ENCODE measurements around the gene DDN. TPM values are rescaled to one million over a fixed set of nuclear protein-coding genes. Genes with fewer than 3 reads are reported as not detected.

Gene DDN
- total and polyA plus RNA-seq, 9 of the 15 experiments (the other 6 are each of a cell fraction or from before 2014, with no cell fraction given), result 0.03 to 3.6 (median 1.6) TPM

GRCh38 chr12:49017891-49018260 is 18.7 kb upstream of the DDN start (continued):
- TF ChIP-seq THAP12 (CRISPR knock-in tag; IDR thresholded peaks at IDR 0.05) (no peak), TBP (optimal IDR thresholded peaks at IDR 0.05; ENCODE audit: low read depth, low read length) (peak; percentile 33), GATA2 (CRISPR knock-in tag; IDR thresholded peaks at IDR 0.05) (0 out of 2 replicates have a peak, but pooled peaks have one; percentile 36), ATF6 (CRISPR knock-in tag; IDR thresholded peaks at IDR 0.05) (0 out of 2 replicates have a peak, but pooled peaks have one; percentile 39)

- Histone ChIP-seq H3K9me3 (replicated peaks; ENCODE audit: control insufficient read depth, insufficient read depth, low read depth, low read length) (no peaks in the 10 kb centered on the region), H3K36me3 (ENCODE audit: control insufficient read depth, insufficient read depth, low read length) (peaks cover 36% of the 10 kb centered on the region), H2AFZ (ENCODE audit: low read depth, low read length) (no peak overlapping the region), H3K79me2 (ENCODE audit: control insufficient read depth, insufficient read depth, low read length) (peaks cover 30% of the 10 kb centered on the region), H3K4me3 (no peak overlapping the region), H3K9me1 (ENCODE audit: control insufficient read depth, insufficient read depth, low read length) (no peaks in the 10 kb centered on the region), H3K27me3 (ENCODE audit: control insufficient read depth in 2 of 2, insufficient read depth in 2 of 2, low read length in 2 of 2) (no peaks in the 10 kb centered on the region), H4K20me1 (replicated peaks; ENCODE audit: control insufficient read depth, insufficient read depth, low read length) (0 out of 2 replicates have a peak, but pooled peaks cover 3% of the 10 kb centered on the region), H3K27ac (ENCODE audit: extremely low read depth, low read depth, low read length) (peak overlapping the region; percentile 53; the same call in 2 of the 3 replicates), H3K4me2 (ENCODE audit: insufficient read depth, low read length) (peak overlapping the region; percentile 13; the same call in 1 of the 2 replicates), H3K4me1 (replicated peaks in 1 of 2; ENCODE audit: control insufficient read depth in 2 of 2, insufficient read depth in 2 of 2, low read length in 2 of 2) (peaks cover 35 to 43% of the 10 kb centered on the region in 2 experiments), H3K9ac (ENCODE audit: insufficient read depth in 1 of 2, low read depth in 2 of 2, low read length in 2 of 2) (0 out of 4 replicates have a peak overlapping the region, but pooled peaks of 1 of the 2 experiments have one; percentile 54)
- 6% methylated on average over 1 of the region's 1 CpG for whole genome bisulfite sequencing (ENCODE audit: insufficient coverage, low coverage, missing lambda C conversion rate)
- intact Hi-C loops (cut with micrococcal nuclease) (no loop called here), in situ Hi-C loops (cut with MboI) (no loop called here)
- BruUV-seq (replicated peaks), result no TSS peak
- FAIRE-seq (no peak), ATAC-seq (no peak), DNase-seq (ENCODE audit: extremely low read depth in 1 of 4, low spot score in 3 of 4) (no peak)
- CTCF ChIA-PET (ENCODE audit: low intra/inter-chr PET ratio), result interaction anchor here (1.6 kb wide), 1 partner anchor 19 kb away, joined by 10 read pairs; no protein-coding TSS in a partner anchor
- POLR2A ChIA-PET, result interaction anchor here (0.6 to 6.8 kb wide), 9 partner anchors 9 to 251 kb away, joined by 3 to 78 read pairs (median 4); partner anchors contain the start of gene DDN
- TF ChIP-seq MTF1 (CRISPR knock-in tag; IDR thresholded peaks at IDR 0.05; ENCODE audit: borderline replicate concordance) (no peak), ZNF134 (CRISPR knock-in tag; conservative IDR thresholded peaks at IDR 0.05) (no peak), BHLHE40 (IDR thresholded peaks at IDR 0.05; ENCODE audit: low read length) (no peak), ATF1 (CRISPR knock-in tag; IDR thresholded peaks at IDR 0.05) (no peak), ATF1 (tag; IDR thresholded peaks at IDR 0.05) (no peak), KHSRP (IDR thresholded peaks at IDR 0.05) (no peak), NELFE (IDR thresholded peaks at IDR 0.05; ENCODE audit: insufficient read depth, insufficient read length) (no peak), ZNF77 (CRISPR knock-in tag; IDR thresholded peaks at IDR 0.05) (no peak), MLX (CRISPR knock-in tag; conservative IDR thresholded peaks at IDR 0.05) (no peak), ZNF212 (CRISPR knock-in tag; IDR thresholded peaks at IDR 0.05) (no peak), SP1 (CRISPR knock-in tag; IDR thresholded peaks at IDR 0.05) (0 out of 2 replicates have a peak, but pooled peaks have one; percentile 7), ARID1B (IDR thresholded peaks at IDR 0.05) (peak; percentile 47)
Observed at GRCh38 chr12:49015196-49015595, 16.0 kb upstream of the DDN start.

Measured in K562 (cell line).